Adrenal gland (tissue), 5 donors: ENCODE data around the gene CLPX.

Source experiments
- POLR2A ChIP-seq, 2 donors: fragments of 450-650 bp; IDR thresholded peaks; one replicate each; pipeline ENCODE4 v1.6.1; 2017; ENCODE audit warnings: antibody characterized with exemption in 2 of 2, mild to moderate bottlenecking in 2 of 2, moderate library complexity in 1 of 2
- TF ChIP-seq, protein P1 (sequence below), 6 experiments: fragments of 450-650 bp in 4 of 6; fragments of 200-600 bp in 2 of 6; sonication (generic) in 1 of 6; IDR thresholded peaks; 1 replicate in 5 of 6; 2 replicates in 1 of 6; pipeline versions ENCODE4 v1.5.1 to v1.8.0; 2016 to 2021; ENCODE audit warnings: antibody characterized with exemption in 6 of 6, mild to moderate bottlenecking in 2 of 6, moderate library complexity in 1 of 6
- donor health status: DM: no; HTN: no; CAD: no.

DNA sequence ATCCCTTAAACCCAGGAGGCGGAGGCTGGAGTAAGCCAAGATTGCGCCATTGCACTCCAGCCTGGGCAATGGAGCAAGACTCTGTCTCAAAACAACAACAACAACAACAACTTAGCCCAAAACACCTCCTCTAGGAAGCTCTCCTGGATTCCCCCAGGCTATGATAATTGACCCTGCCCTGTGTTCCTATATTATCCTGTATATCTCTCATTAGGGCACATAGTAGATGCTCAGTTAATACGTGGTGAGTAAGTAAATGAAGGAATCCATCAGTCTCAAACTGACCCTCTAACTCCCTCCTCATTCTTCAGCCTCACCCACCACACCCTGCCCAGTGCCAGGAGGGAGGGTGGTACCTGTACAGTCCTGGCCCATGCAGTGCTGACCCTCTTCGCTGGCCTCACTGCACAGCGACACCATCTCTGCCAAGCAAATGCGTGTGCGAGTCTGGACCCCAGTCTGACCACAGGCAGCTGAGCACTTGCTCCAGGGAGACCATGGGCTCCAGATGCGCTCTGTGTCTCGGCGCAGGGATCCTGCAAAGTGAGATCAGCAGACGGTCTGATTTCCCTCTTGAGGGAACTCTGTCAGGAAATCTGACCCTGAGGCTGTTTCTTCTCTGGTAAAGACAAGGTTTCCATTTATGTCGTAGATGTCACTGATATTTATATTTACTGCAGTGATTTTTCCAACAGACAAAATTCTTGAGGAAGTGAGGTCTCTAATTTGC, 20.0 kb upstream of the CLPX start:
- TF ChIP-seq, protein P1, sequence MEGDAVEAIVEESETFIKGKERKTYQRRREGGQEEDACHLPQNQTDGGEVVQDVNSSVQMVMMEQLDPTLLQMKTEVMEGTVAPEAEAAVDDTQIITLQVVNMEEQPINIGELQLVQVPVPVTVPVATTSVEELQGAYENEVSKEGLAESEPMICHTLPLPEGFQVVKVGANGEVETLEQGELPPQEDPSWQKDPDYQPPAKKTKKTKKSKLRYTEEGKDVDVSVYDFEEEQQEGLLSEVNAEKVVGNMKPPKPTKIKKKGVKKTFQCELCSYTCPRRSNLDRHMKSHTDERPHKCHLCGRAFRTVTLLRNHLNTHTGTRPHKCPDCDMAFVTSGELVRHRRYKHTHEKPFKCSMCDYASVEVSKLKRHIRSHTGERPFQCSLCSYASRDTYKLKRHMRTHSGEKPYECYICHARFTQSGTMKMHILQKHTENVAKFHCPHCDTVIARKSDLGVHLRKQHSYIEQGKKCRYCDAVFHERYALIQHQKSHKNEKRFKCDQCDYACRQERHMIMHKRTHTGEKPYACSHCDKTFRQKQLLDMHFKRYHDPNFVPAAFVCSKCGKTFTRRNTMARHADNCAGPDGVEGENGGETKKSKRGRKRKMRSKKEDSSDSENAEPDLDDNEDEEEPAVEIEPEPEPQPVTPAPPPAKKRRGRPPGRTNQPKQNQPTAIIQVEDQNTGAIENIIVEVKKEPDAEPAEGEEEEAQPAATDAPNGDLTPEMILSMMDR (IDR thresholded peaks at IDR 0.05) = no peak
- TF ChIP-seq POLR2A (IDR thresholded peaks at IDR 0.05) = no peak
